HepG2 (cell line): ENCODE data around the gene ITIH2. TPM values are rescaled to one million over a fixed set of nuclear protein-coding genes. Genes with fewer than 3 reads are reported as not detected.

Source experiments
- BRCA1 ChIP-seq: sonication (generic); formaldehyde crosslinking; IDR thresholded peaks from 2 replicates; pipeline ENCODE4 v1.4.0; 2020; ENCODE audit warnings: missing genetic modification reagents
- GFI1 ChIP-seq: sonication (generic); formaldehyde crosslinking; IDR thresholded peaks from 2 replicates; pipeline ENCODE4 v1.5.0; 2020; ENCODE audit warnings: missing genetic modification reagents, mild to moderate bottlenecking, borderline replicate concordance
- HNF4G ChIP-seq, 2 experiments: sonication (generic) in 1 of 2; formaldehyde crosslinking in 1 of 2; IDR thresholded peaks; 2 replicates each; pipeline versions ENCODE4 v1.4.0 to v1.6.1; 2011 to 2020; ENCODE audit warnings: borderline replicate concordance in 2 of 2, low read depth in 2 of 2, mild to moderate bottlenecking in 2 of 2, low read length in 1 of 2, missing genetic modification reagents in 1 of 2, moderate library complexity in 1 of 2
- KLF11 ChIP-seq: IDR thresholded peaks from 2 replicates; pipeline ENCODE4 v1.6.1; 2016; ENCODE audit warnings: missing compliant biosample characterization
- MLX ChIP-seq: IDR thresholded peaks from 2 replicates; pipeline ENCODE4 v1.6.1; 2016
- MNT ChIP-seq: fragments of 450-650 bp; IDR thresholded peaks from 2 replicates; pipeline ENCODE4 v1.6.1; 2016
- PATZ1 ChIP-seq: sonication (generic); formaldehyde crosslinking; IDR thresholded peaks from 2 replicates; pipeline ENCODE4 v1.4.0; 2020; ENCODE audit warnings: missing genetic modification reagents
- PHB2 ChIP-seq: fragments of 450-650 bp; IDR thresholded peaks from 2 replicates; pipeline ENCODE4 v1.6.1; 2018; ENCODE audit not compliant: partially characterized antibody
- RBFOX2 ChIP-seq: fragments of 200-400 bp; formaldehyde crosslinking; IDR thresholded peaks from 2 replicates; pipeline ENCODE4 v1.6.1; 2017; ENCODE audit warnings: low read depth, mild to moderate bottlenecking, low read length
- SMAD1 ChIP-seq: sonication (generic); formaldehyde crosslinking; IDR thresholded peaks from 2 replicates; pipeline ENCODE4 v1.4.0; 2020; ENCODE audit warnings: missing genetic modification reagents, low read depth, mild to moderate bottlenecking, borderline replicate concordance
- SRSF4 ChIP-seq: fragments of 200-400 bp; formaldehyde crosslinking; IDR thresholded peaks from one replicate; pipeline ENCODE4 v1.6.1; 2018; ENCODE audit warnings: mild to moderate bottlenecking, low read depth, low read length, moderate library complexity; ENCODE audit not compliant: poor library complexity, severe bottlenecking
- TEAD3 ChIP-seq: optimal IDR thresholded peaks from 2 replicates; pipeline ENCODE3; 2016; ENCODE audit warnings: borderline replicate concordance
- TOE1 ChIP-seq: sonication (generic); formaldehyde crosslinking; IDR thresholded peaks from 2 replicates; pipeline ENCODE4 v1.4.0; 2020; ENCODE audit warnings: mild to moderate bottlenecking, missing genetic modification reagents
- ZNF225 ChIP-seq: sonication (generic); formaldehyde crosslinking; IDR thresholded peaks from 2 replicates; pipeline ENCODE4 v1.4.0; 2020; ENCODE audit warnings: mild to moderate bottlenecking, missing genetic modification reagents
- ZNF296 ChIP-seq: sonication (generic); formaldehyde crosslinking; conservative IDR thresholded peaks from 2 replicates; pipeline ENCODE4 v1.5.0; 2020; ENCODE audit warnings: mild to moderate bottlenecking, missing genetic modification reagents
- ZNF350 ChIP-seq: sonication (generic); formaldehyde crosslinking; IDR thresholded peaks from 2 replicates; pipeline ENCODE4 v1.4.0; 2020; ENCODE audit warnings: mild to moderate bottlenecking, low read depth, missing genetic modification reagents, borderline replicate concordance
- ZNF576 ChIP-seq: sonication (generic); formaldehyde crosslinking; IDR thresholded peaks from 2 replicates; pipeline ENCODE4 v1.4.0; 2020; ENCODE audit warnings: mild to moderate bottlenecking, missing genetic modification reagents
- ZNF709 ChIP-seq: sonication (generic); formaldehyde crosslinking; IDR thresholded peaks from 2 replicates; pipeline ENCODE4 v1.5.0; 2020; ENCODE audit warnings: mild to moderate bottlenecking, missing genetic modification reagents
- polyA plus RNA-seq, 8 experiments: library from polyadenylated mRNA; depleted of rRNA in 3 of 8; stranded (reverse) in 7 of 8; unstranded in 1 of 8; fragments of >200 nt; fragmentation: Illumina TruSeq in 4 of 8; extraction: Trizol in 4 of 8; gene quantifications; 2 replicates each; pipeline versions ENCODE4 v1.2.1 to v1.2.3, GENCODE V29; 2011 to 2016; ENCODE audit warnings: low read depth in 4 of 8, missing spikeins in 1 of 8, mixed read lengths in 1 of 8; ENCODE audit not compliant: insufficient read depth in 1 of 8
- total RNA-seq, 5 experiments: library from RNA; depleted of rRNA; stranded (reverse); fragments of >200 nt; fragmentation: Illumina TruSeq; extraction: Trizol; gene quantifications; 2 replicates each; pipeline ENCODE4 v1.2.3, GENCODE V29; 2016; ENCODE audit warnings: low read depth in 1 of 5
- TF ChIP-seq, protein P1 (sequence below): sonication (generic); formaldehyde crosslinking; IDR thresholded peaks from 2 replicates; pipeline ENCODE4 v1.5.1; 2020; ENCODE audit warnings: mild to moderate bottlenecking, missing genetic modification reagents, borderline replicate concordance
- TF ChIP-seq, protein P2 (sequence below): sonication (generic); formaldehyde crosslinking; IDR thresholded peaks from 2 replicates; pipeline ENCODE4 v1.5.0; 2020; ENCODE audit warnings: mild to moderate bottlenecking, missing genetic modification reagents, borderline replicate concordance

Gene ITIH2
- total and polyA plus RNA-seq, 2 of the 13 experiments (the other 11 are each of a cell fraction or from before 2014, with no cell fraction given), result 1,197 to 1,427 TPM

- TF ChIP-seq BRCA1 (CRISPR knock-in tag), result no peak
- no peak for TF ChIP-seq ZNF296 (CRISPR knock-in tag)
- TF ChIP-seq MLX (CRISPR knock-in tag), result no peak
- no peak for TF ChIP-seq TOE1 (CRISPR knock-in tag)
- TF ChIP-seq SMAD1 (CRISPR knock-in tag), result no peak
- TF ChIP-seq PHB2, result no peak
- peak; percentile 36; the same call in 1 of the 2 replicates for TF ChIP-seq GFI1
- TF ChIP-seq, protein P1, sequence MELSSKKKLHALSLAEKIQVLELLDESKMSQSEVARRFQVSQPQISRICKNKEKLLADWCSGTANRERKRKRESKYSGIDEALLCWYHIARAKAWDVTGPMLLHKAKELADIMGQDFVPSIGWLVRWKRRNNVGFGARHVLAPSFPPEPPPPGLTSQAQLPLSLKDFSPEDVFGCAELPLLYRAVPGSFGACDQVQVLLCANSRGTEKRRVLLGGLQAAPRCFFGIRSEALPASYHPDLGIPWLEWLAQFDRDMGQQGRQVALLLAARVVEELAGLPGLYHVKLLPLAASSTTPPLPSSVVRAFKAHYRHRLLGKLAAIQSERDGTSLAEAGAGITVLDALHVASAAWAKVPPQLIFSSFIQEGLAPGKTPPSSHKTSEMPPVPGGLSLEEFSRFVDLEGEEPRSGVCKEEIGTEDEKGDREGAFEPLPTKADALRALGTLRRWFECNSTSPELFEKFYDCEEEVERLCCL (CRISPR knock-in tag), result no peak
- TF ChIP-seq, protein P2, sequence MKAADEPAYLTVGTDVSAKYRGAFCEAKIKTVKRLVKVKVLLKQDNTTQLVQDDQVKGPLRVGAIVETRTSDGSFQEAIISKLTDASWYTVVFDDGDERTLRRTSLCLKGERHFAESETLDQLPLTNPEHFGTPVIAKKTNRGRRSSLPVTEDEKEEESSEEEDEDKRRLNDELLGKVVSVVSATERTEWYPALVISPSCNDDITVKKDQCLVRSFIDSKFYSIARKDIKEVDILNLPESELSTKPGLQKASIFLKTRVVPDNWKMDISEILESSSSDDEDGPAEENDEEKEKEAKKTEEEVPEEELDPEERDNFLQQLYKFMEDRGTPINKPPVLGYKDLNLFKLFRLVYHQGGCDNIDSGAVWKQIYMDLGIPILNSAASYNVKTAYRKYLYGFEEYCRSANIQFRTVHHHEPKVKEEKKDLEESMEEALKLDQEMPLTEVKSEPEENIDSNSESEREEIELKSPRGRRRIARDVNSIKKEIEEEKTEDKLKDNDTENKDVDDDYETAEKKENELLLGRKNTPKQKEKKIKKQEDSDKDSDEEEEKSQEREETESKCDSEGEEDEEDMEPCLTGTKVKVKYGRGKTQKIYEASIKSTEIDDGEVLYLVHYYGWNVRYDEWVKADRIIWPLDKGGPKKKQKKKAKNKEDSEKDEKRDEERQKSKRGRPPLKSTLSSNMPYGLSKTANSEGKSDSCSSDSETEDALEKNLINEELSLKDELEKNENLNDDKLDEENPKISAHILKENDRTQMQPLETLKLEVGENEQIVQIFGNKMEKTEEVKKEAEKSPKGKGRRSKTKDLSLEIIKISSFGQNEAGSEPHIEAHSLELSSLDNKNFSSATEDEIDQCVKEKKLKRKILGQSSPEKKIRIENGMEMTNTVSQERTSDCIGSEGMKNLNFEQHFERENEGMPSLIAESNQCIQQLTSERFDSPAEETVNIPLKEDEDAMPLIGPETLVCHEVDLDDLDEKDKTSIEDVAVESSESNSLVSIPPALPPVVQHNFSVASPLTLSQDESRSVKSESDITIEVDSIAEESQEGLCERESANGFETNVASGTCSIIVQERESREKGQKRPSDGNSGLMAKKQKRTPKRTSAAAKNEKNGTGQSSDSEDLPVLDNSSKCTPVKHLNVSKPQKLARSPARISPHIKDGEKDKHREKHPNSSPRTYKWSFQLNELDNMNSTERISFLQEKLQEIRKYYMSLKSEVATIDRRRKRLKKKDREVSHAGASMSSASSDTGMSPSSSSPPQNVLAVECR (CRISPR knock-in tag), result no peak; the same call in 1 of the 2 replicates
- TF ChIP-seq HNF4G (IDR thresholded peaks at IDR 0.05; ENCODE audit: borderline replicate concordance, low read depth, low read length), result peak; percentile 46; the same call in 1 of the 2 replicates
- TF ChIP-seq HNF4G (CRISPR knock-in tag; IDR thresholded peaks at IDR 0.05; ENCODE audit: borderline replicate concordance, low read depth), result no peak
- TF ChIP-seq ZNF225, result no peak
- no peak for TF ChIP-seq ZNF576 (CRISPR knock-in tag)
- TF ChIP-seq TEAD3, result peak; percentile 53
- no peak for TF ChIP-seq MNT
- TF ChIP-seq PATZ1 (CRISPR knock-in tag), result 0 out of 2 replicates have a peak, but pooled peaks have one; percentile 9
- no peak for TF ChIP-seq KLF11
- TF ChIP-seq RBFOX2, result peak; percentile 14
- TF ChIP-seq SRSF4, result no peak
- TF ChIP-seq ZNF350 (CRISPR knock-in tag), result no peak
- no peak for TF ChIP-seq ZNF709 (CRISPR knock-in tag)
Measured at GRCh38 chr10:7703140-7703539, at the start of gene ITIH2 (continued).
